Endodermal cell (in vitro differentiated cells): ENCODE measurements around the gene PILRB. TPM values are rescaled to one million over a fixed set of nuclear protein-coding genes. Genes with fewer than 3 reads are reported as not detected.
"Not testable (repeated sequence)": the region's sequence is repeated elsewhere in the genome, so short reads cannot be mapped to it uniquely, and the experiment has no call there.

Experiments used
- DNase-seq: peaks from one replicate; pipeline ENCODE4 v3.0.0-alpha.2; 2017
- H3K27ac ChIP-seq: 2 replicates; pipeline ENCODE4 v1.5.1; 2013; ENCODE audit warnings: mild to moderate bottlenecking, low read depth, low read length, moderate library complexity
- H3K27me3 ChIP-seq: 2 replicates; pipeline ENCODE4 v1.6.1; 2013; ENCODE audit warnings: mild to moderate bottlenecking, low read length, moderate library complexity; ENCODE audit not compliant: insufficient read depth, control insufficient read depth, poor library complexity, severe bottlenecking
- H3K36me3 ChIP-seq: 2 replicates; pipeline ENCODE4 v1.7.0; 2013; ENCODE audit warnings: mild to moderate bottlenecking, low read length, moderate library complexity; ENCODE audit not compliant: control insufficient read depth, insufficient read depth
- H3K4me1 ChIP-seq: one replicate; pipeline ENCODE4 v1.7.0; 2013; ENCODE audit warnings: low read length; ENCODE audit not compliant: control insufficient read depth, insufficient read depth
- H3K4me3 ChIP-seq: 2 replicates; pipeline ENCODE4 v1.5.1; 2013; ENCODE audit warnings: mild to moderate bottlenecking, low read length, moderate library complexity
- H3K9ac ChIP-seq: 2 replicates; pipeline ENCODE4 v1.6.1; 2013; ENCODE audit warnings: mild to moderate bottlenecking, low read length, moderate library complexity; ENCODE audit not compliant: poor library complexity, severe bottlenecking; ENCODE audit errors: extremely low read depth
- H3K9me3 ChIP-seq: 2 replicates; pipeline ENCODE4 v1.6.1; 2013; ENCODE audit warnings: mild to moderate bottlenecking, low read length, moderate library complexity; ENCODE audit not compliant: control insufficient read depth
- H3K27ac Mint-ChIP-seq: 2 replicates; pipeline ENCODE4 v1.8.0; 2020; ENCODE audit warnings: mixed read lengths
- H3K27me3 Mint-ChIP-seq: 2 replicates; pipeline ENCODE4 v1.8.0; 2021; ENCODE audit warnings: mild to moderate bottlenecking, mixed read lengths; ENCODE audit not compliant: insufficient read depth
- H3K36me3 Mint-ChIP-seq: 2 replicates; pipeline ENCODE4 v1.8.0; 2020; ENCODE audit warnings: low read depth, mixed read lengths
- H3K4me1 Mint-ChIP-seq: 2 replicates; pipeline ENCODE4 v1.8.0; 2020; ENCODE audit warnings: mixed read lengths
- H3K4me3 Mint-ChIP-seq: 2 replicates; pipeline ENCODE4 v1.8.0; 2020; ENCODE audit warnings: mild to moderate bottlenecking, moderate library complexity, mixed read lengths
- H3K9me3 Mint-ChIP-seq: 2 replicates; pipeline ENCODE4 v1.8.0; 2020; ENCODE audit warnings: mild to moderate bottlenecking, mixed read lengths
- CTCF ChIP-seq: fragments of 200-600 bp; sonication (generic); conservative IDR thresholded peaks from 2 replicates; pipeline ENCODE4 v1.5.0; 2021; ENCODE audit warnings: antibody characterized with exemption, mild to moderate bottlenecking
- WGBS, 2 experiments: methylation state at CpG; one replicate each; pipeline versions ENCODE4 v1.1.5 to v1.1.7; 2013; ENCODE audit warnings: missing lambda C conversion rate in 2 of 2, mixed read lengths in 1 of 2; ENCODE audit not compliant: insufficient coverage in 1 of 2, insufficient read length in 1 of 2; 5-methylcytosine and 5-hydroxymethylcytosine counted together
- total RNA-seq, 2 donors: library from RNA; stranded (reverse); fragmentation: NEBNext Ultra II Directional in 1 of 2; extraction: Animal tissue kit (Norgen Biotek cat#: 25700) in 1 of 2; gene quantifications; 2 replicates in 1 of 2; 3 replicates in 1 of 2; pipeline ENCODE4 v1.2.1, GENCODE V29; 2021

PILRB gene
- total RNA-seq, 2 donors from 2014 or later: 51.9 to 84.4 TPM

GRCh38 chr7:100376066-100376465, 18.1 kb downstream of the PILRB start:
- Histone ChIP-seq H3K9me3 (no peaks in the 10 kb centered on the region), H3K36me3 (no peaks in the 10 kb centered on the region), H3K27ac (no peak overlapping the region), H3K4me3 (no peak overlapping the region), H3K4me1 (no peaks in the 10 kb centered on the region), H3K9ac (no peak overlapping the region), H3K27me3 (no peaks in the 10 kb centered on the region)
- H3K9me3 Mint-ChIP-seq: no peaks in the 10 kb centered on the region
- no peak overlapping the region for H3K27ac Mint-ChIP-seq
- no peaks in the 10 kb centered on the region for H3K36me3 Mint-ChIP-seq
- no peaks in the 10 kb centered on the region for H3K4me1 Mint-ChIP-seq
- TF ChIP-seq CTCF: no peak
- DNase-seq: no peak
- H3K4me3 Mint-ChIP-seq: no peak overlapping the region
- peaks cover 2% of the 10 kb centered on the region for H3K27me3 Mint-ChIP-seq
- 96% methylated on average over 3 of the region's 3 CpGs for WGBS, 2 experiments

GRCh38 chr7:100378114-100378755, 20.3 kb downstream of the PILRB start:
- Histone ChIP-seq H3K36me3 (no peaks in the 10 kb centered on the region), H3K27me3 (no peaks in the 10 kb centered on the region), H3K4me3 (no peak overlapping the region), H3K9me3 (no peaks in the 10 kb centered on the region), H3K9ac (no peak overlapping the region), H3K4me1 (no peaks in the 10 kb centered on the region), H3K27ac (no peak overlapping the region)
- DNase-seq: no peak
- Mint-ChIP-seq H3K4me1 (no peaks in the 10 kb centered on the region), H3K9me3 (no peaks in the 10 kb centered on the region), H3K36me3 (no peaks in the 10 kb centered on the region), H3K27me3 (peaks cover 19% of the 10 kb centered on the region), H3K27ac (no peak overlapping the region), H3K4me3 (no peak overlapping the region)
- 89 to 97% methylated on average over 3 of the region's 4 CpGs for WGBS, 2 experiments
- no peak for TF ChIP-seq CTCF

- no peak overlapping the region for H3K4me3 Mint-ChIP-seq
- no peaks in the 10 kb centered on the region for H3K9me3 ChIP-seq
- 96% methylated on average over 4 of the region's 4 CpGs; no CpG with 5 or more reads in 1 of the 2 experiments for WGBS, 2 experiments
- no peak overlapping the region for H3K27ac ChIP-seq
- no peak for DNase-seq
- TF ChIP-seq CTCF: no peak
- H3K36me3 ChIP-seq: no peaks in the 10 kb centered on the region
- no peaks in the 10 kb centered on the region for H3K27me3 ChIP-seq
- H3K9me3 Mint-ChIP-seq: no peaks in the 10 kb centered on the region
- no peaks in the 10 kb centered on the region for H3K36me3 Mint-ChIP-seq
- no peaks in the 10 kb centered on the region for H3K4me1 ChIP-seq
- H3K4me1 Mint-ChIP-seq: no peaks in the 10 kb centered on the region
- no peak overlapping the region for H3K27ac Mint-ChIP-seq
- no peak overlapping the region for H3K4me3 ChIP-seq
- H3K27me3 Mint-ChIP-seq: peaks cover 20% of the 10 kb centered on the region
- H3K9ac ChIP-seq: no peak overlapping the region
Measured at GRCh38 chr7:100380196-100380595, 22.3 kb downstream of the PILRB start.

- not testable (repeated sequence) for H3K27me3 ChIP-seq, H3K9me3 ChIP-seq, H3K4me1 ChIP-seq, H3K4me3 ChIP-seq, H3K36me3 Mint-ChIP-seq, H3K9ac ChIP-seq, H3K36me3 ChIP-seq, H3K4me3 Mint-ChIP-seq, H3K4me1 Mint-ChIP-seq, H3K27ac ChIP-seq, H3K27ac Mint-ChIP-seq, H3K9me3 Mint-ChIP-seq
- peaks cover 20% of the 10 kb centered on the region for H3K27me3 Mint-ChIP-seq
- WGBS, 2 experiments: 94 to 100% methylated on average over 2 to 48 of the region's 49 CpGs
- DNase-seq: peak; percentile 67
Measured at GRCh38 chr7:100381531-100382233, 23.8 kb downstream of the PILRB start.

GRCh38 chr7:100382234-100382853, 24.4 kb downstream of the PILRB start:
- not testable (repeated sequence) for H3K4me1 ChIP-seq, DNase-seq, H3K4me3 Mint-ChIP-seq, H3K27ac ChIP-seq, H3K27me3 ChIP-seq, H3K9me3 ChIP-seq, H3K27ac Mint-ChIP-seq, H3K9me3 Mint-ChIP-seq, H3K4me1 Mint-ChIP-seq, H3K36me3 ChIP-seq, H3K36me3 Mint-ChIP-seq, H3K4me3 ChIP-seq, H3K9ac ChIP-seq
- peaks cover 20% of the 10 kb centered on the region for H3K27me3 Mint-ChIP-seq
- 92 to 94% methylated on average over 5 to 8 of the region's 8 CpGs for WGBS, 2 experiments
